Measurements from ENCODE around the gene GCK. TPM values are rescaled to one million over a fixed set of nuclear protein-coding genes. Genes with fewer than 3 reads are reported as not detected.

GCK gene
- total RNA-seq, 2 donors from 2014 or later: 1.3 to 2.1 TPM

- WGBS, 2 donors: 38 to 39% methylated on average over 8 of the region's 8 CpGs
- DNase-seq: peak in 1 of 4 donors; percentile 10
- H3K36me3 ChIP-seq (replicated peaks in 1 of 2; ENCODE audit: insufficient read depth in 1 of 2, low read depth in 2 of 2): no peaks in the 10 kb centered on the region
These were observed 69.3 kb downstream of the GCK start for GRCh38 chr7:44119829-44120380.

GRCh38 chr7:44117801-44118429, 71.3 kb downstream of the GCK start:
- no peak overlapping the region for H3K4me3 ChIP-seq
- H3K27ac ChIP-seq: no peak overlapping the region
- peaks cover 42% of the 10 kb centered on the region for H3K4me1 ChIP-seq
- TF ChIP-seq CTCF (IDR thresholded peaks at IDR 0.05) (no peak), POLR2A (IDR thresholded peaks at IDR 0.05) (no peak)
- DNase-seq (no peak), ATAC-seq (no peak)
- 89 to 92% methylated on average over 10 to 13 of the region's 13 CpGs for WGBS, 2 donors
- H3K27me3 ChIP-seq: no peaks in the 10 kb centered on the region
- intact Hi-C loops (cut with DNase I): no loop called here
- no peaks in the 10 kb centered on the region for H3K36me3 ChIP-seq (replicated peaks in 1 of 2; ENCODE audit: insufficient read depth in 1 of 2, low read depth in 2 of 2)
- H3K9me3 ChIP-seq: no peaks in the 10 kb centered on the region

More at GRCh38 chr7:44119829-44120380, 69.3 kb downstream of the GCK start:
- Histone ChIP-seq H3K4me3 (no peak overlapping the region), H3K9me3 (no peaks in the 10 kb centered on the region), H3K27ac (no peak overlapping the region), H3K27me3 (no peaks in the 10 kb centered on the region), H3K4me1 (peaks cover 38% of the 10 kb centered on the region)
- ATAC-seq: no peak
- intact Hi-C loops (cut with DNase I): no loop called here
- TF ChIP-seq CTCF (IDR thresholded peaks at IDR 0.05) (no peak), POLR2A (IDR thresholded peaks at IDR 0.05) (no peak)

- no peak for ATAC-seq
- no peak overlapping the region for H3K27ac ChIP-seq
- no peak for DNase-seq
- H3K9me3 ChIP-seq: no peaks in the 10 kb centered on the region
- H3K4me1 ChIP-seq: peaks cover 39% of the 10 kb centered on the region
- 89 to 93% methylated on average over 8 to 21 of the region's 25 CpGs for WGBS, 2 donors
- no peak for TF ChIP-seq POLR2A (IDR thresholded peaks at IDR 0.05)
- no peak for TF ChIP-seq CTCF (IDR thresholded peaks at IDR 0.05)
- H3K36me3 ChIP-seq (replicated peaks in 1 of 2; ENCODE audit: insufficient read depth in 1 of 2, low read depth in 2 of 2): no peaks in the 10 kb centered on the region
- H3K27me3 ChIP-seq: no peaks in the 10 kb centered on the region
- no peak overlapping the region for H3K4me3 ChIP-seq
- intact Hi-C loops (cut with DNase I): no loop called here
These were observed 72.2 kb downstream of the GCK start for GRCh38 chr7:44116789-44117666.

GRCh38 chr7:44116087-44116788, 73.0 kb downstream of the GCK start:
- DNase-seq (no peak), ATAC-seq (no peak)
- Histone ChIP-seq H3K4me1 (peaks cover 33% of the 10 kb centered on the region), H3K27ac (no peak overlapping the region), H3K4me3 (no peak overlapping the region), H3K9me3 (no peaks in the 10 kb centered on the region), H3K27me3 (no peaks in the 10 kb centered on the region), H3K36me3 (replicated peaks in 1 of 2; ENCODE audit: insufficient read depth in 1 of 2, low read depth in 2 of 2) (no peaks in the 10 kb centered on the region)
- 80 to 83% methylated on average over 10 to 12 of the region's 17 CpGs for WGBS, 2 donors
- intact Hi-C loops (cut with DNase I): no loop called here
- TF ChIP-seq CTCF (IDR thresholded peaks at IDR 0.05) (no peak), POLR2A (IDR thresholded peaks at IDR 0.05) (no peak)
